H1 (cell line): ENCODE results near the gene COQ5. TPM values are rescaled to one million over a fixed set of nuclear protein-coding genes. Genes with fewer than 3 reads are reported as not detected.

Experiments used
- CTCF ChIA-PET: fragments of 300-600 bp; sonication (Branson Sonifier 250); formaldehyde crosslinking; loops from one replicate; lab custom pipeline; 2021; ENCODE audit not compliant: partially characterized antibody; lab: Charles Lee
- POLR2A ChIA-PET: fragments of 300-600 bp; sonication (Branson Sonifier 250); formaldehyde crosslinking; loops from one replicate; lab custom pipeline; 2021; ENCODE audit warnings: inconsistent platforms; ENCODE audit not compliant: partially characterized antibody; lab: Charles Lee
- DNase-seq, 2 experiments: peaks; one replicate each; pipeline versions ENCODE4 v3.0.0 to v3.0.0-alpha.2; 2010 to 2022; ENCODE audit warnings: low spot score in 2 of 2, low read depth in 1 of 2, mixed read lengths in 1 of 2
- FAIRE-seq: peaks from 2 replicates; lab custom pipeline; 2011; peaks lifted over from hg19 to GRCh38; lab: Jason Lieb, UNC
- H2AFZ ChIP-seq: 2 replicates; pipeline ENCODE4 v1.8.1; 2012; ENCODE audit warnings: low read length, inconsistent platforms
- H2AK5ac ChIP-seq: 2 replicates; pipeline ENCODE4 v1.6.1; 2013; ENCODE audit warnings: low read depth, low read length
- H2BK120ac ChIP-seq: replicated peaks from 2 replicates; pipeline ENCODE3; 2013; ENCODE audit warnings: low read depth, low read length, inconsistent platforms
- H2BK12ac ChIP-seq: 2 replicates; pipeline ENCODE4 v1.6.1; 2013; ENCODE audit warnings: low read depth, low read length
- H2BK15ac ChIP-seq: 2 replicates; pipeline ENCODE4 v1.6.1; 2013; ENCODE audit warnings: low read length
- H2BK20ac ChIP-seq: 2 replicates; pipeline ENCODE4 v1.6.1; 2013; ENCODE audit warnings: low read length
- H2BK5ac ChIP-seq: 2 replicates; pipeline ENCODE4 v1.6.1; 2013; ENCODE audit warnings: low read depth, low read length
- H3K14ac ChIP-seq: 2 replicates; pipeline ENCODE4 v1.6.1; 2013; ENCODE audit warnings: inconsistent platforms; ENCODE audit not compliant: insufficient read length
- H3K18ac ChIP-seq: 2 replicates; pipeline ENCODE4 v1.6.1; 2013; ENCODE audit warnings: low read length; ENCODE audit errors: extremely low read depth
- H3K23ac ChIP-seq: 2 replicates; pipeline ENCODE4 v1.6.1; 2013; ENCODE audit warnings: inconsistent platforms; ENCODE audit not compliant: insufficient read length
- H3K23me2 ChIP-seq: 2 replicates; pipeline ENCODE4 v1.6.1; 2013; ENCODE audit warnings: low read depth, low read length
- H3K27ac ChIP-seq: 2 replicates; pipeline ENCODE4 v1.6.1; 2011; ENCODE audit warnings: low read depth, low read length, inconsistent platforms
- H3K27me3 ChIP-seq, 4 experiments: replicated peaks in 1 of 4; 1 replicate in 1 of 4; 2 replicates in 3 of 4; pipeline versions ENCODE4 v1.6.1 to v1.8.1; 2011 to 2013; ENCODE audit warnings: low read length in 3 of 4, mild to moderate bottlenecking in 3 of 4, inconsistent platforms in 2 of 4, mixed read lengths in 2 of 4, moderate library complexity in 1 of 4; ENCODE audit not compliant: control insufficient read depth in 3 of 4, insufficient read depth in 3 of 4; ENCODE audit errors: extremely low read depth in 1 of 4
- H3K36me3 ChIP-seq, 4 experiments: 2 replicates each; pipeline versions ENCODE4 v1.6.1 to v1.8.1; 2011 to 2013; ENCODE audit warnings: mild to moderate bottlenecking in 4 of 4, low read length in 3 of 4, moderate library complexity in 2 of 4, control low read depth in 1 of 4, inconsistent platforms in 1 of 4; ENCODE audit not compliant: insufficient read depth in 4 of 4, control insufficient read depth in 2 of 4
- H3K4ac ChIP-seq: replicated peaks from 2 replicates; pipeline ENCODE3; 2013; ENCODE audit warnings: low read length, low read depth, mixed read lengths, inconsistent platforms; ENCODE audit not compliant: insufficient read length
- H3K4me1 ChIP-seq, 4 experiments: replicated peaks in 1 of 4; 1 replicate in 1 of 4; 2 replicates in 3 of 4; pipeline versions ENCODE4 v1.6.1 to v1.8.1; 2011 to 2013; ENCODE audit warnings: low read length in 3 of 4, inconsistent platforms in 2 of 4, mixed read lengths in 1 of 4; ENCODE audit not compliant: insufficient read depth in 4 of 4, control insufficient read depth in 3 of 4
- H3K4me2 ChIP-seq, 2 experiments: 2 replicates each; pipeline versions ENCODE4 v1.6.1 to v1.8.1; 2011 to 2013; ENCODE audit warnings: low read depth in 2 of 2, low read length in 2 of 2, control low read depth in 1 of 2, inconsistent platforms in 1 of 2, mild to moderate bottlenecking in 1 of 2; ENCODE audit not compliant: insufficient read depth in 1 of 2
- H3K4me3 ChIP-seq, 4 experiments: fragments of 200-600, 300-600 bp in 1 of 4; sonication (generic), shearing (Covaris generic), sonication (Bioruptor Twin) in 1 of 4; 2 replicates each; pipeline versions ENCODE4 v1.5.1 to v1.8.1; 2011 to 2016; ENCODE audit warnings: low read length in 4 of 4, low read depth in 3 of 4, control low read depth in 2 of 4, inconsistent platforms in 2 of 4, mild to moderate bottlenecking in 2 of 4, mixed read lengths in 1 of 4, moderate library complexity in 1 of 4; ENCODE audit not compliant: insufficient read depth in 2 of 4; ENCODE audit errors: extremely low read depth in 1 of 4
- H3K56ac ChIP-seq: replicated peaks from 2 replicates; pipeline ENCODE3; 2013; ENCODE audit warnings: low read depth, mild to moderate bottlenecking, mixed read lengths, low read length, inconsistent platforms; ENCODE audit not compliant: insufficient read length
- H3K79me1 ChIP-seq: 2 replicates; pipeline ENCODE4 v1.6.1; 2013; ENCODE audit warnings: low read depth, low read length, control low read depth
- H3K79me2 ChIP-seq, 2 experiments: 2 replicates each; pipeline versions ENCODE4 v1.6.1 to v1.8.1; 2012 to 2013; ENCODE audit warnings: low read length in 2 of 2, mild to moderate bottlenecking in 2 of 2, inconsistent platforms in 1 of 2; ENCODE audit not compliant: insufficient read depth in 2 of 2, control insufficient read depth in 1 of 2
- H3K9ac ChIP-seq, 4 experiments: replicated peaks in 1 of 4; 1 replicate in 1 of 4; 2 replicates in 3 of 4; pipeline versions ENCODE4 v1.6.1 to v1.8.1; 2011 to 2013; ENCODE audit warnings: low read depth in 3 of 4, low read length in 3 of 4, control low read depth in 2 of 4, mild to moderate bottlenecking in 2 of 4, moderate library complexity in 2 of 4, inconsistent platforms in 1 of 4; ENCODE audit errors: extremely low read depth in 1 of 4
- H3K9me3 ChIP-seq, 2 experiments: 2 replicates each; pipeline versions ENCODE4 v1.6.1 to v1.8.1; 2012 to 2013; ENCODE audit warnings: mild to moderate bottlenecking in 2 of 2, moderate library complexity in 2 of 2, control low read depth in 1 of 2, inconsistent platforms in 1 of 2, low read depth in 1 of 2, low read length in 1 of 2, mixed read lengths in 1 of 2; ENCODE audit not compliant: insufficient read depth in 2 of 2
- H4K20me1 ChIP-seq, 2 experiments: replicated peaks in 1 of 2; 2 replicates each; pipeline versions ENCODE3 to v1.8.1; 2011 to 2013; ENCODE audit warnings: inconsistent platforms in 2 of 2, low read length in 2 of 2, mild to moderate bottlenecking in 1 of 2; ENCODE audit not compliant: insufficient read depth in 2 of 2, control insufficient read depth in 1 of 2
- H4K5ac ChIP-seq: 2 replicates; pipeline ENCODE4 v1.6.1; 2013; ENCODE audit warnings: low read length, low read depth, mixed read lengths, inconsistent platforms; ENCODE audit not compliant: insufficient read length
- H4K8ac ChIP-seq: 2 replicates; pipeline ENCODE4 v1.8.0; 2013; ENCODE audit warnings: mild to moderate bottlenecking, moderate library complexity, low read length, inconsistent platforms; ENCODE audit not compliant: insufficient read depth; ENCODE audit errors: extremely low read depth
- H4K91ac ChIP-seq: replicated peaks from 2 replicates; pipeline ENCODE3; 2013; ENCODE audit warnings: low read length, mixed read lengths, inconsistent platforms; ENCODE audit not compliant: insufficient read length
- JUND ChIP-seq: IDR thresholded peaks from 2 replicates; pipeline ENCODE4 v1.6.1; 2011; ENCODE audit warnings: mild to moderate bottlenecking, improper control_type of control experiment, low read length
- POLR2A ChIP-seq, 2 experiments: IDR thresholded peaks; 1 replicate in 1 of 2; 2 replicates in 1 of 2; pipeline ENCODE4 v1.6.1; 2011; ENCODE audit warnings: low read depth in 2 of 2, low read length in 2 of 2, mild to moderate bottlenecking in 2 of 2; ENCODE audit errors: control extremely low read depth in 1 of 2
- POLR2AphosphoS5 ChIP-seq: IDR thresholded peaks from 2 replicates; pipeline ENCODE4 v1.6.1; 2011; ENCODE audit warnings: low read depth, low read length
- RFX5 ChIP-seq: IDR thresholded peaks from 2 replicates; pipeline ENCODE4 v1.6.1; 2011; ENCODE audit warnings: low read depth, low read length, improper control_type of control experiment, borderline replicate concordance
- RXRA ChIP-seq: IDR thresholded peaks from 2 replicates; pipeline ENCODE4 v1.6.1; 2011; ENCODE audit warnings: low read depth, mild to moderate bottlenecking, low read length, moderate library complexity; ENCODE audit not compliant: insufficient read depth
- SP1 ChIP-seq: IDR thresholded peaks from 2 replicates; pipeline ENCODE4 v1.6.1; 2011; ENCODE audit warnings: low read depth, low read length
- TAF7 ChIP-seq: optimal IDR thresholded peaks from 2 replicates; pipeline ENCODE3; 2011; ENCODE audit warnings: low read depth, mild to moderate bottlenecking, inconsistent platforms, low read length, moderate library complexity, borderline replicate concordance
- WGBS, 2 experiments: shearing (Covaris generic) in 1 of 2; methylation state at CpG; one replicate each; pipeline versions ENCODE4 v1.1.6 to v1.1.7; 2013 to 2015; ENCODE audit warnings: low lambda C conversion rate in 2 of 2, mixed read lengths in 2 of 2, inconsistent platforms in 1 of 2, low coverage in 1 of 2, missing lambda C conversion rate in 1 of 2; ENCODE audit not compliant: insufficient replicate concordance in 2 of 2, insufficient coverage in 1 of 2, insufficient read length in 1 of 2; ENCODE audit errors: extremely low coverage in 1 of 2, missing lambda C conversion rate in 1 of 2; 5-methylcytosine and 5-hydroxymethylcytosine counted together
- long read RNA-seq, 2 experiments: library from RNA in 1 of 2; library from capped mRNA in 1 of 2; stranded (forward); transcript quantifications; one replicate each; pipeline ENCODE4 v2.0.0, GENCODE V29; 2021; ENCODE audit warnings: inconsistent platforms in 1 of 2
- polyA minus RNA-seq, 3 experiments: library from RNA; depleted of rRNA, polyadenylated mRNA; stranded (reverse); fragments of >200 nt; gene quantifications; 1 replicate in 2 of 3; 2 replicates in 1 of 3; pipeline ENCODE4 v1.2.3, GENCODE V29; 2011
- polyA plus RNA-seq, 7 experiments: library from polyadenylated mRNA; depleted of rRNA in 3 of 7; stranded (reverse) in 5 of 7; unstranded in 2 of 7; fragments of >200 nt in 5 of 7; fragments of 200-250 nt in 2 of 7; gene quantifications; 1 replicate in 5 of 7; 2 replicates in 1 of 7; 4 replicates in 1 of 7; pipeline versions ENCODE4 v1.2.1 to v1.2.3, GENCODE V29; 2011 to 2013; ENCODE audit warnings: missing spikeins in 2 of 7, mixed read lengths in 2 of 7
- total RNA-seq: library from RNA; stranded (reverse); fragmentation: NEBNext Ultra II Directional; extraction: Animal tissue kit (Norgen Biotek cat#: 25700); gene quantifications from 2 replicates; pipeline ENCODE4 v1.2.1, GENCODE V29; 2021

Gene COQ5, protein sequence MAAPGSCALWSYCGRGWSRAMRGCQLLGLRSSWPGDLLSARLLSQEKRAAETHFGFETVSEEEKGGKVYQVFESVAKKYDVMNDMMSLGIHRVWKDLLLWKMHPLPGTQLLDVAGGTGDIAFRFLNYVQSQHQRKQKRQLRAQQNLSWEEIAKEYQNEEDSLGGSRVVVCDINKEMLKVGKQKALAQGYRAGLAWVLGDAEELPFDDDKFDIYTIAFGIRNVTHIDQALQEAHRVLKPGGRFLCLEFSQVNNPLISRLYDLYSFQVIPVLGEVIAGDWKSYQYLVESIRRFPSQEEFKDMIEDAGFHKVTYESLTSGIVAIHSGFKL
- total RNA-seq (35.1 and 38.3 TPM in 2 replicates), polyA plus RNA-seq (2011; rRNA removed) (23.5 and 35.8 TPM in 2 replicates), polyA minus RNA-seq (2011; rRNA and poly(A)+ RNA removed) (22.4 and 27.5 TPM in 2 replicates)
- 46.8 TPM for polyA plus RNA-seq (2011; cell fraction: cytosol; rRNA removed)
- 14.8 TPM for polyA plus RNA-seq (2011; cell fraction: nucleus; rRNA removed)
- polyA plus RNA-seq (2012, experiment 1 of 2) = 38.5 to 54.4 TPM (median 49.0 TPM) in 4 replicates
- polyA plus RNA-seq (2012, experiment 2 of 2) = 11.6 TPM
- 29.7 TPM for polyA plus RNA-seq (2013, experiment 1 of 2)
- polyA plus RNA-seq (2013, experiment 2 of 2) = 30.7 TPM
- polyA minus RNA-seq (2011; cell fraction: cytosol; rRNA and poly(A)+ RNA removed) = 13.0 TPM
- polyA minus RNA-seq (2011; cell fraction: nucleus; rRNA and poly(A)+ RNA removed) = 12.6 TPM
- long read RNA-seq, experiment 1, transcript COQ5-201 (7 exons, 1,535 nt) = major isoform, 21 of 41 reads
- long read RNA-seq, experiment 1, partial matches to known transcripts = 11 of 41 reads
- long read RNA-seq, experiment 1, other reads (novel, unspliced or antisense) = 9 of 41 reads
- long read RNA-seq, experiment 2, transcript COQ5-201 (7 exons, 1,535 nt) = major isoform, 58 of 80 reads
- long read RNA-seq, experiment 2, partial matches to known transcripts = 16 of 80 reads
- long read RNA-seq, experiment 2, other reads (novel, unspliced or antisense) = 6 of 80 reads

DNA sequence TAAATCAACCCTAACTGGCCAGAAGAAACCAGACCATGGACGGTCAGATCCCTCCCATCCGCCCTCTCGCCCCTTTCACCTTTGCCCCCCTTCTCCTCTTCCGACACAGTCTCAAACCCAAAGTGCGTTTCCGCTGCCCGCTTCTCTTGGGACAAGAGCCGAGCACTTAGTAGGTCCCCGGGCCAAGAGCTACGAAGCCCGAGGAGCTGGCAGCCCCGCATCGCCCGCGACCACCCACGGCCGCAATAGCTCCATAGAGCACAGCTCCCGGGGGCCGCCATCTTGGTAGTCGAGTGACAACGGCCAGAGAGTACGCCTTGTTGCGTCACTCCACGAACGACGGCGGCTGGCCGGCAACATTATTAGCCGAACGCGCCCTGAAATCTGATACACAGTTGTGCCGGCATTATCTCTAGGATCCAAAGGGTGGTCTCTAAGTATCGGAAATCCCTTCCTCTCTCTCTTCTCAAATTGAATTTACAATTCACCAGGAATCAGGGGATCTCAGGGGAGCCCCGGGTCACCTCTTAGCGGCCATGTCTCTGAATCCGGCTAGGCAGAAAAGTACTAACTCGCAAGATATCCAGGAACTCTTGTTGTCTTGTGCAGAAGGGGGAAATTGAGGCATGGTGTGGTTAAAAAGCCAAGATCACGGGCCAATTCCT lies at the start of gene COQ5:
Gene COQ5, minus strand, starts transcription at position 298 of the 665 bp plus-strand sequence. Its CDS starts 17 bp downstream, at position 281.
- DNase-seq (peak; percentile 41 to 92), FAIRE-seq (no peak)
- Histone ChIP-seq H2AFZ (peak within 1 kb of the TSS; percentile 67; the same call in 1 of the 2 replicates), H3K4ac (peak within 1 kb of the TSS; percentile 57), H2BK5ac (peak within 1 kb of the TSS; percentile 82), H3K79me1 (no peaks in the 10 kb centered on the region; the same call in 1 of the 2 replicates), H2BK12ac (peak within 1 kb of the TSS; percentile 88; the same call in 1 of the 2 replicates), H3K4me3 (peak within 1 kb of the TSS; percentile 85 to 99 (median 90)), H2BK20ac (no peak within 1 kb of the TSS), H3K56ac (peak within 1 kb of the TSS; percentile 74), H3K36me3 (no peaks in the 10 kb centered on the region), H3K23ac (no peak within 1 kb of the TSS), H2BK120ac (peak within 1 kb of the TSS; percentile 71), H3K18ac (peak within 1 kb of the TSS; percentile 89), H3K9me3 (no peaks in the 10 kb centered on the region; a peak in 1 of 4 replicates), H3K27ac (peak within 1 kb of the TSS; percentile 96), H3K9ac (peak within 1 kb of the TSS; percentile 79 to 95 (median 93)), H3K4me2 (peak within 1 kb of the TSS; percentile 75 to 95), H2AK5ac (peak within 1 kb of the TSS; percentile 42; the same call in 1 of the 2 replicates), H4K8ac (peak within 1 kb of the TSS; percentile 98; the same call in 1 of the 2 replicates), H4K91ac (peak within 1 kb of the TSS; percentile 81), H4K5ac (peak within 1 kb of the TSS; percentile 99), H3K23me2 (no peaks in the 10 kb centered on the region; the same call in 1 of the 2 replicates), H3K14ac (no peak within 1 kb of the TSS), H3K27me3 (no peaks in the 10 kb centered on the region), H3K4me1 (peaks cover 0 to 6% (median 2%) of the 10 kb centered on the region in 4 experiments; a peak in 3 of 7 replicates), H3K79me2 (peaks cover 0 to 2% of the 10 kb centered on the region in 2 experiments; a peak in 1 of 4 replicates), H2BK15ac (0 out of 2 replicates have a peak within 1 kb of the TSS, but pooled peaks have one; percentile 88), H4K20me1 (no peaks in the 10 kb centered on the region)
- ChIA-PET CTCF (interaction anchor here (0.6 to 1.6 kb wide), 6 partner anchors 13 to 212 kb away, joined by 3 to 4 read pairs (median 3); no protein-coding TSS in a partner anchor), POLR2A (interaction anchor here (0.6 to 7.2 kb wide), 22 partner anchors 9 to 893 kb away, joined by 3 to 78 read pairs (median 4); partner anchors contain the start of genes DYNLL1, MLEC, RPLP0 and SRSF9)
- 2% methylated on average over 36 of the region's 38 CpGs; no CpG with 5 or more reads in 1 of the 2 experiments for WGBS, 2 experiments
- TF ChIP-seq SP1 (peak; percentile 50; the same call in 1 of the 2 replicates), POLR2AphosphoS5 (peak; percentile 93), RFX5 (no peak), RXRA (no peak), TAF7 (peak; percentile 93), POLR2A (IDR thresholded peaks at IDR 0.05; ENCODE audit: control extremely low read depth in 1 of 2, low read depth in 2 of 2, low read length in 2 of 2) (peak; percentile 72 to 92), JUND (peak; percentile 72)
